Measurements from ENCODE around the gene GNLY. TPM values are rescaled to one million over a fixed set of nuclear protein-coding genes. Genes with fewer than 3 reads are reported as not detected.

GNLY gene
- total RNA-seq, result 10 to 100 TPM; 12.2 to 24.7 (median 21.0) TPM

DNA sequence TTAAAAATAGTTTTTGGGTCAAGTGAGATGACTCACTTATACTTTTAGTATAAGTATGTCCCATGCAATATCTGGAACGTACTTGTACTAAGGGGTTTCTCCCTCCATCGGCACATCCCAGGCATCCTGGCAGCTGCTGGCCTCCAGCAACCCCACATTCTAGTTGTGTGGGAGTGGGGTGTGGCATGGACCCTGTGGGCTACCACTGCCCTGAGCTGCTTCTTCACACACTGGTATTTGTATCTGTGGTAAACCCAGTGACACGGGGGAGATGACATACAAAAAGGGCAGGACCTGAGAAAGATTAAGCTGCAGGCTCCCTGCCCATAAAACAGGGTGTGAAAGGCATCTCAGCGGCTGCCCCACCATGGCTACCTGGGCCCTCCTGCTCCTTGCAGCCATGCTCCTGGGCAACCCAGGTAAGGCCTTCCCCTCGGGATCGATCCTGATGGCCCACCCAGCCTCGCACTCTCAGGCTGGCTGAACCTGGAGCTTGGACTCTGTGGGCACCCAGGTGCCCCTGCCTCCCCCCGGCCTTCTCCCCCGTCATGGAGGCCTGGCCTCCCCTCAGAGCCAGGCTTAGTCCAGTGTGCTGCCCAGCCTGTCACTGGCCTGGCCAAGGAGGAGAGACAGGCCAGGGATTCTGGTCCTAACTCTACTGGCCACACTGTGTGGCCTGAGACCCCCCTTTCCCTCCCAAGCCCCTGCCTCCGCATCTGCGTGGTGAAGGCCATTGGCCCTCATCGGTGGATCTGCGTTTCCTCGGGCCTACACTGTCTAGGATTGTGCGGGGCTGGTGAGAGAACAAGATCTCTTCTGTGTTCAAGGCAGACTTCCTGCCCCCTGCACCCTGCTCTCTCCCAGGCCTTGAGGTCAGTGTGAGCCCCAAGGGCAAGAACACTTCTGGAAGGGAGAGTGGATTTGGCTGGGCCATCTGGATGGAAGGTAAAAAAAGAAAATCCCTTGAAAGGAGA is at the start of gene GNLY:
TSS of gene GNLY (plus strand) at position 307 of the 974 bp plus-strand sequence. CDS start at position 368, 61 bp downstream.
- H3K36me3 ChIP-seq, result no peaks in the 10 kb centered on the region
- H3K4me1 ChIP-seq, result peaks cover 0 to 7% (median 2%) of the 10 kb centered on the region in 4 donors
- no peaks in the 10 kb centered on the region for H3K27me3 ChIP-seq
- ATAC-seq (ENCODE audit: low FRiP score in 2 of 2) (no peak), DNase-seq (peak in 1 of 2 donors; percentile 56)
- no peak for TF ChIP-seq POLR2A (IDR thresholded peaks at IDR 0.05)
- no peak for TF ChIP-seq EP300 (IDR thresholded peaks at IDR 0.05)
- TF ChIP-seq POLR2AphosphoS5 (IDR thresholded peaks at IDR 0.05), result no peak
- TF ChIP-seq, protein P1, sequence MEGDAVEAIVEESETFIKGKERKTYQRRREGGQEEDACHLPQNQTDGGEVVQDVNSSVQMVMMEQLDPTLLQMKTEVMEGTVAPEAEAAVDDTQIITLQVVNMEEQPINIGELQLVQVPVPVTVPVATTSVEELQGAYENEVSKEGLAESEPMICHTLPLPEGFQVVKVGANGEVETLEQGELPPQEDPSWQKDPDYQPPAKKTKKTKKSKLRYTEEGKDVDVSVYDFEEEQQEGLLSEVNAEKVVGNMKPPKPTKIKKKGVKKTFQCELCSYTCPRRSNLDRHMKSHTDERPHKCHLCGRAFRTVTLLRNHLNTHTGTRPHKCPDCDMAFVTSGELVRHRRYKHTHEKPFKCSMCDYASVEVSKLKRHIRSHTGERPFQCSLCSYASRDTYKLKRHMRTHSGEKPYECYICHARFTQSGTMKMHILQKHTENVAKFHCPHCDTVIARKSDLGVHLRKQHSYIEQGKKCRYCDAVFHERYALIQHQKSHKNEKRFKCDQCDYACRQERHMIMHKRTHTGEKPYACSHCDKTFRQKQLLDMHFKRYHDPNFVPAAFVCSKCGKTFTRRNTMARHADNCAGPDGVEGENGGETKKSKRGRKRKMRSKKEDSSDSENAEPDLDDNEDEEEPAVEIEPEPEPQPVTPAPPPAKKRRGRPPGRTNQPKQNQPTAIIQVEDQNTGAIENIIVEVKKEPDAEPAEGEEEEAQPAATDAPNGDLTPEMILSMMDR (IDR thresholded peaks at IDR 0.05), result no peak
- H3K4me3 ChIP-seq, result peak within 1 kb of the TSS in 1 of 4 donors; percentile 20
- WGBS, 2 donors, result 88 to 89% methylated on average over 10 to 14 of the region's 15 CpGs
- H3K9me3 ChIP-seq, result no peaks in the 10 kb centered on the region
- H3K27ac ChIP-seq, result peak within 1 kb of the TSS in 3 of 4 donors; percentile 32 to 50 (median 49)

DNA sequence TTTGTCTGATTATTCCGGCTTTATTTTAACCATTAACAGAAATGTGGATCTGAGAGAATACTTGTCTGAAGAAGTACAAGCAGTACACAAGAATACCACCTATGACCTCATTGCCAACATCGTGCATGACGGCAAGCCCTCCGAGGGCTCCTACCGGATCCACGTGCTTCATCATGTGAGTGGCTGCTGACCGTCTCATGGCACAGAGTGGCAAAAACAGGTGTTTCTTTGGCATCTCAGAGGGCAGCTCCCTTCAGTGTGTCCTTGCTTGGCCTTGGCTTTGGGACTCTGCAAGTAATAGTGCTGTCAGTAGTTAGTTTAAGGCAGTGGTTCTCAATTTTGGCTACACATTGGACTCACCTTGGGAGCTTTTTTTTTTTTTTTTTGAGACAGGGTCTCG is 49.2 kb upstream of the GNLY start:
- ATAC-seq (ENCODE audit: low FRiP score in 2 of 2) (no peak), DNase-seq (no peak)
- Histone ChIP-seq H3K4me3 (no peak overlapping the region), H3K36me3 (peaks cover 31 to 100% (median 93%) of the 10 kb centered on the region in 4 donors), H3K27me3 (no peaks in the 10 kb centered on the region), H3K4me1 (peaks cover 8 to 19% (median 14%) of the 10 kb centered on the region in 4 donors), H3K27ac (no peak overlapping the region), H3K9me3 (no peaks in the 10 kb centered on the region)
- TF ChIP-seq POLR2A (IDR thresholded peaks at IDR 0.05) (no peak), EP300 (IDR thresholded peaks at IDR 0.05) (no peak)
- WGBS, 2 donors, result 96 to 98% methylated on average over 8 of the region's 8 CpGs

DNA sequence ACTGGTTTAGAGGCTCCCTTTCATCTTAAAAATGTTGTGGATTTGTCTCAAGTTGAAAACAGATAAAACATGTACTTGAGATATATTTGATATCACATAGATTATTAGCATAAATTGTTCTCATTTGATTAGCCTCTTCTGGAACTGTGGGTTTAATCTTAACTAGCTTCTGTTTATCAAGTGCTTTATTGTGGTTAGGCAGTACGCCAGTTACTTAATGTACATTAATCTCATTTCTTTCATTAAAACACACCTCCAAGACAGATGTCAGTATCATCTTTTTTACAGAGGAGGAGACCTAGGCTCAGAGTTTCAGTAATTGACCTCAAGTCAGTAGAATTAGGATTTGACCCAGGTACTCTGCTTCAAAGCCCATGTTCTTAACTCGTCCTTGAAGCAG is 48.0 kb upstream of the GNLY start:
- H3K9me3 ChIP-seq, result no peaks in the 10 kb centered on the region
- H3K27me3 ChIP-seq, result no peaks in the 10 kb centered on the region
- no peak for TF ChIP-seq POLR2A (IDR thresholded peaks at IDR 0.05)
- TF ChIP-seq POLR2AphosphoS5 (IDR thresholded peaks at IDR 0.05), result no peak
- TF ChIP-seq, protein P1 (IDR thresholded peaks at IDR 0.05), result no peak
- TF ChIP-seq EP300 (IDR thresholded peaks at IDR 0.05), result no peak
- H3K27ac ChIP-seq, result no peak overlapping the region
- no peak overlapping the region for H3K4me3 ChIP-seq
- ATAC-seq (ENCODE audit: low FRiP score in 2 of 2) (no peak), DNase-seq (no peak)
- H3K4me1 ChIP-seq, result peaks cover 10 to 19% (median 14%) of the 10 kb centered on the region in 4 donors
- peaks cover 24 to 100% (median 85%) of the 10 kb centered on the region in 4 donors for H3K36me3 ChIP-seq
- WGBS, 2 donors, result 91 to 96% methylated on average over 2 of the region's 2 CpGs

DNA sequence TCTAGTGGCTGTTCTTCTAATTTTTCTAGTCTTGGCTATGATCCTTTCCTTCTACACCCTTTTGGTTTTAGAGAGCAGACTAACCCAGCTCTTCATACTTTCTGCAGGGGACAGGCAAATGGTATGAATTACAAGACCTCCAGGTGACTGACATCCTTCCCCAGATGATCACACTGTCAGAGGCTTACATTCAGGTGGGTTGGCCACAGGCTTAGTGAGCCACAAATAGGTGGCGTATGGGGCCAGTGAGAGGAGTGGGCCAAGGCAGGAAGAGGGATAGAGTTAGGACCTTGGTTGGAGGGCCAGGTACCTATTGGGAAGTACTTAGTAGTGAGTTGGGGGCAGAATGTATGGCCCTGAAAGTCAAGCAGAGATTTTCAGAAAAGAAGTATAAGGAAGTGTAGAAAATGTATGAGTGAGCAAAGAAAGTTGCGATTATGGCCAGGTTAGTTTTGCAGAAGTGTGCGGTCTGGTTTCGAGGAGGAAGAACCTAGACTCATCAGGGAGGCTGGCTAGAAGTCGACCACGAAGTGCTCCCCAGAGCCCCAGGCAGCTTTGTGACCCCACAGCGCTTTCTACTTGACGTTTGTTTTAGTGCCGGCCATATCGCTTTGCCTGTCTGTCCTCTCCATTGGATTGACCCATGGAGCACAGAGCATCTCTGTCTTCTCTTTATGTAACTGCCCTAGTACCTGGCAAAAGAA is 46.2 kb upstream of the GNLY start:
- H3K4me3 ChIP-seq, result no peak overlapping the region
- TF ChIP-seq EP300 (IDR thresholded peaks at IDR 0.05), result no peak
- TF ChIP-seq, protein P1 (IDR thresholded peaks at IDR 0.05), result no peak
- TF ChIP-seq POLR2AphosphoS5 (IDR thresholded peaks at IDR 0.05), result no peak
- no peak for TF ChIP-seq POLR2A (IDR thresholded peaks at IDR 0.05)
- H3K4me1 ChIP-seq, result peaks cover 13 to 25% (median 20%) of the 10 kb centered on the region in 4 donors
- H3K36me3 ChIP-seq, result peaks cover 20 to 95% (median 67%) of the 10 kb centered on the region in 4 donors
- H3K27me3 ChIP-seq, result no peaks in the 10 kb centered on the region
- DNase-seq, result no peak
- H3K27ac ChIP-seq, result peak overlapping the region in 3 of 4 donors; percentile 68 to 78 (median 74)
- WGBS, 2 donors, result 74 to 88% methylated on average over 10 of the region's 10 CpGs
- no peaks in the 10 kb centered on the region for H3K9me3 ChIP-seq
- ATAC-seq (ENCODE audit: low FRiP score in 2 of 2), result no peak

DNA sequence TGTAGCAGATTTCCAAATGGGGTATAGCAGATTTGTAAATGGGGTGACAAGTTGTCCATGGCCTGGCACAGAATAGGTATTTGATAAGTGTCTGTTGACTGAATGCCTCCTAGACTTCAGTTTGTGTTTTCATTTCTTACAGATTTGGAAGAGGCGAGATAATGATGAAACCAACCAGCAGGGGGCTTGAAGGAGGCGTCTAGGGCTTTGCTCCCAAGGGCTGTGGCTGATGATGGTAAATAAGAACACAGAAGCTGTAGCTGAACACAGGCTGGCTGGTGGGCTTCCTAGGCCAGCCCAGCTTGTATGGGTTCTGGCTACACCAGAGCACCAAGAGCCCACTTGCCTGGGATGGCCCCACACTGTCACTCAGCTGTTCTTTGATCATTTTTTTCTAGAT is 45.5 kb upstream of the GNLY start:
- TF ChIP-seq, protein P1 (IDR thresholded peaks at IDR 0.05), result peak in 5 of 6 experiments; percentile 24 to 55 (median 37)
- TF ChIP-seq POLR2AphosphoS5 (IDR thresholded peaks at IDR 0.05) (no peak), POLR2A (IDR thresholded peaks at IDR 0.05) (no peak), EP300 (IDR thresholded peaks at IDR 0.05) (no peak)
- DNase-seq (no peak), ATAC-seq (ENCODE audit: low FRiP score in 2 of 2) (peak in 1 of 2 donors; percentile 23)
- H3K27ac ChIP-seq, result peak overlapping the region in 3 of 4 donors; percentile 68 to 78 (median 74)
- no peaks in the 10 kb centered on the region for H3K9me3 ChIP-seq
- WGBS, 2 donors, result 48 to 51% methylated on average over 2 of the region's 2 CpGs
- no peak overlapping the region for H3K4me3 ChIP-seq
- H3K36me3 ChIP-seq, result peaks cover 20 to 95% (median 61%) of the 10 kb centered on the region in 4 donors
- H3K27me3 ChIP-seq, result no peaks in the 10 kb centered on the region
- peaks cover 16 to 29% (median 22%) of the 10 kb centered on the region in 4 donors for H3K4me1 ChIP-seq

All from upper lobe of left lung (tissue), 6 donors.